H1 (cell line): ENCODE data around the gene ATP2B1.

Experiments
- BACH1 ChIP-seq: IDR thresholded peaks from 2 replicates; pipeline ENCODE4 v1.6.1; 2012; ENCODE audit warnings: low read length, improper control_type of control experiment
- RAD21 ChIP-seq, 2 experiments: IDR thresholded peaks in 1 of 2; conservative IDR thresholded peaks in 1 of 2; 2 replicates each; pipeline ENCODE4 v1.6.1; 2011; ENCODE audit warnings: low read depth in 2 of 2, low read length in 2 of 2, improper control_type of control experiment in 1 of 2, inconsistent platforms in 1 of 2, mild to moderate bottlenecking in 1 of 2, moderate library complexity in 1 of 2
- SIN3A ChIP-seq, 2 experiments: IDR thresholded peaks in 1 of 2; conservative IDR thresholded peaks in 1 of 2; 2 replicates each; pipeline ENCODE4 v1.6.1; 2011 to 2012; ENCODE audit warnings: low read length in 2 of 2, improper control_type of control experiment in 1 of 2, low read depth in 1 of 2, mild to moderate bottlenecking in 1 of 2
- TF ChIP-seq, protein P1 (sequence below): IDR thresholded peaks from 2 replicates; pipeline ENCODE4 v1.6.1; 2011; ENCODE audit warnings: low read depth, mild to moderate bottlenecking, low read length; ENCODE audit not compliant: insufficient read depth
- TF ChIP-seq, protein P2 (sequence below), 3 experiments: IDR thresholded peaks; 1 replicate in 2 of 3; 2 replicates in 1 of 3; pipeline versions ENCODE4 v1.5.1 to v1.6.1; 2011; ENCODE audit warnings: low read length in 3 of 3, mild to moderate bottlenecking in 3 of 3, inconsistent platforms in 2 of 3, low read depth in 1 of 3, moderate library complexity in 1 of 3; ENCODE audit not compliant: insufficient read depth in 1 of 3; ENCODE audit errors: control extremely low read depth in 1 of 3

DNA sequence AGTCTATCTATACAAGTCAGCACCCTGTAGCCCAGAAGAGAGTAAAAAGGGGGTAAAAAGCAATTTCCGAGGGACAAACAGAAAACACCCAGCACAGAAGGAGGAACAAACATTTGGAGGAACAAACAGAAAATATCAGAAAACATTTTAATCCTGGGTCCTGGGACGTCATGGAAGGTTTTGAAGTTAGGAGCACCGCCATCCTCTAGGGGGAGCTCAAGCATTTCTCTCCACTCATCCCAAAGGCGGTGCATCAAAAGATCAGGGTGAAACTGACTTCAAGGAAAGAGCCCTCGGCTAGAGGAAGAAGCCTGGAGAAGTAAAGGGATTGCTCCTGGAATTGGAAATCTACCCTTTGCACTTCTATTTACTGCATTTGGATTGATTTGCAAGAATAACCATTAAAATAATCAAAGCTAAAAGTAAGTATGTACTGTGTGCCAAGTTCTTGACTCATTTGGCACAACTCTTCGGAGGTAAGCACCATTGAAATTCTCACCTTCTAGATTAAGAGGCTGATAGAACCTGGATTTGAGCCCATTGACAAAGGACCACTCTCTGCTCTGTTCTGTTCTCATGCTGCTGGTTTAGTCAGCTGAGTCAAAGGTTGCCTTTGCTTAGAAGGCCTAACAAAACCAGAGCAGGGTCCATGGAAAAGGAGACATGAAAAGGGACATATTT lies 165.6 kb downstream of the ATP2B1 start:
- TF ChIP-seq SIN3A (conservative IDR thresholded peaks at IDR 0.05 in 1 of 2, IDR thresholded peaks at IDR 0.05 in 1 of 2; ENCODE audit: low read depth in 1 of 2, low read length in 2 of 2) (no peak), RAD21 (IDR thresholded peaks at IDR 0.05 in 1 of 2, conservative IDR thresholded peaks at IDR 0.05 in 1 of 2; ENCODE audit: low read depth in 2 of 2, low read length in 2 of 2) (peak; percentile 96 to 97), BACH1 (no peak)
- TF ChIP-seq, protein P1, sequence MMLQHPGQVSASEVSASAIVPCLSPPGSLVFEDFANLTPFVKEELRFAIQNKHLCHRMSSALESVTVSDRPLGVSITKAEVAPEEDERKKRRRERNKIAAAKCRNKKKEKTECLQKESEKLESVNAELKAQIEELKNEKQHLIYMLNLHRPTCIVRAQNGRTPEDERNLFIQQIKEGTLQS: no peak
- TF ChIP-seq, protein P2, sequence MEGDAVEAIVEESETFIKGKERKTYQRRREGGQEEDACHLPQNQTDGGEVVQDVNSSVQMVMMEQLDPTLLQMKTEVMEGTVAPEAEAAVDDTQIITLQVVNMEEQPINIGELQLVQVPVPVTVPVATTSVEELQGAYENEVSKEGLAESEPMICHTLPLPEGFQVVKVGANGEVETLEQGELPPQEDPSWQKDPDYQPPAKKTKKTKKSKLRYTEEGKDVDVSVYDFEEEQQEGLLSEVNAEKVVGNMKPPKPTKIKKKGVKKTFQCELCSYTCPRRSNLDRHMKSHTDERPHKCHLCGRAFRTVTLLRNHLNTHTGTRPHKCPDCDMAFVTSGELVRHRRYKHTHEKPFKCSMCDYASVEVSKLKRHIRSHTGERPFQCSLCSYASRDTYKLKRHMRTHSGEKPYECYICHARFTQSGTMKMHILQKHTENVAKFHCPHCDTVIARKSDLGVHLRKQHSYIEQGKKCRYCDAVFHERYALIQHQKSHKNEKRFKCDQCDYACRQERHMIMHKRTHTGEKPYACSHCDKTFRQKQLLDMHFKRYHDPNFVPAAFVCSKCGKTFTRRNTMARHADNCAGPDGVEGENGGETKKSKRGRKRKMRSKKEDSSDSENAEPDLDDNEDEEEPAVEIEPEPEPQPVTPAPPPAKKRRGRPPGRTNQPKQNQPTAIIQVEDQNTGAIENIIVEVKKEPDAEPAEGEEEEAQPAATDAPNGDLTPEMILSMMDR (IDR thresholded peaks at IDR 0.05; ENCODE audit: control extremely low read depth in 1 of 3, insufficient read depth in 1 of 3, low read depth in 1 of 3, low read length in 3 of 3): peak; percentile 65 to 90 (median 77)
